Measurements from ENCODE around the gene SNAI3. TPM values are rescaled to one million over a fixed set of nuclear protein-coding genes. Genes with fewer than 3 reads are reported as not detected.

The SNAI3 gene
- total and polyA plus RNA-seq, 8 donors = 0.55 to 4.2 (median 1.5) TPM; not detected in 3

DNA sequence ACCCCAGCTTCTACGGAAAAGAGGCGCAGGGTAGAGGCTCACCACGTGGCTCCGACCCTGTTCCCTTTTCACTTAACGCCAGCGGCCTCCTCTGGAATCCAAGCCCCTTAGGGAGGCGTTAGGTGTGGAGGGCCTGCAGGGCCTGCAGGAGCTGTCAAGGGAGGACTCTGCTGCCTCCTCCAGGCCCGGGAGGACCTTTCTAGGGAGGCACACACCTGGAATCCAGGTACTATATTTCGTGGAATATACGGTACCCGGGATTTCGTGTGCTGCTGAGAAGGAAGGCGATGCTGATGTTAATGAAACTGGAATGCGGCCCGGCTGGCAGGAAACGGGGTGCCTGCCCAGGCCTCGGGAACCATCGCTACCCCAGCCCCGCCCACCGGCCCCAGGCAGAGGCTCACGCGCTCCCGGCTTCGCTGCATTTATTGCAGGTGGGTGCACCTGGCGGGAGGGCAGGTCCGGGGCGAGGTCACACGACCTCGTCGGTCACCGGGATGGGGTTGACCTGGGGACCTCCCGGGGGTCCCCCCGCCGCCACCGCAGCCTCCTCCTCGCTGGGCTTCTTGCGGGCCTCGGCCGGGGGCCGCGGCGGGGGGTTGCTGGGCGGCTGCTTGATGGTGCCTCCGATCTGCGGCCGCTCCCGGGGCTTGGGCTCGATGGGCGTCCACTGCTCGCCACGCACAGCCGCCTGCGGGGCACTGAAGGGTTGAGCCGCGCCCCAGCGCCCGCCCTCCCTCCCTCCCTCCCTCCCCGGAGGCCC lies 43.2 kb downstream of the SNAI3 start:
- H3K27me3 ChIP-seq = peaks cover 13 to 33% (median 24%) of the 10 kb centered on the region in 3 donors
- no peak overlapping the region for H3K4me3 ChIP-seq
- H3K4me1 ChIP-seq = peaks cover 14 to 29% (median 22%) of the 10 kb centered on the region in 4 donors
- no peaks in the 10 kb centered on the region for H3K9me3 ChIP-seq
- no peak overlapping the region for H3K27ac ChIP-seq
- intact Hi-C loops (cut with DNase I; ENCODE audit: low total_unique reads) = no loop called here
- 87 to 91% (median 90%) methylated on average over 24 to 58 of the region's 58 CpGs for WGBS, 5 donors
- peaks cover 0 to 45% (median 34%) of the 10 kb centered on the region in 4 donors for H3K36me3 ChIP-seq
- no peak for DNase-seq
- TF ChIP-seq, protein P1, sequence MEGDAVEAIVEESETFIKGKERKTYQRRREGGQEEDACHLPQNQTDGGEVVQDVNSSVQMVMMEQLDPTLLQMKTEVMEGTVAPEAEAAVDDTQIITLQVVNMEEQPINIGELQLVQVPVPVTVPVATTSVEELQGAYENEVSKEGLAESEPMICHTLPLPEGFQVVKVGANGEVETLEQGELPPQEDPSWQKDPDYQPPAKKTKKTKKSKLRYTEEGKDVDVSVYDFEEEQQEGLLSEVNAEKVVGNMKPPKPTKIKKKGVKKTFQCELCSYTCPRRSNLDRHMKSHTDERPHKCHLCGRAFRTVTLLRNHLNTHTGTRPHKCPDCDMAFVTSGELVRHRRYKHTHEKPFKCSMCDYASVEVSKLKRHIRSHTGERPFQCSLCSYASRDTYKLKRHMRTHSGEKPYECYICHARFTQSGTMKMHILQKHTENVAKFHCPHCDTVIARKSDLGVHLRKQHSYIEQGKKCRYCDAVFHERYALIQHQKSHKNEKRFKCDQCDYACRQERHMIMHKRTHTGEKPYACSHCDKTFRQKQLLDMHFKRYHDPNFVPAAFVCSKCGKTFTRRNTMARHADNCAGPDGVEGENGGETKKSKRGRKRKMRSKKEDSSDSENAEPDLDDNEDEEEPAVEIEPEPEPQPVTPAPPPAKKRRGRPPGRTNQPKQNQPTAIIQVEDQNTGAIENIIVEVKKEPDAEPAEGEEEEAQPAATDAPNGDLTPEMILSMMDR (IDR thresholded peaks at IDR 0.05) = no peak
- TF ChIP-seq EP300 (IDR thresholded peaks at IDR 0.05) (no peak), POLR2AphosphoS5 (IDR thresholded peaks at IDR 0.05) (no peak), POLR2A (IDR thresholded peaks at IDR 0.05) (no peak)

DNA sequence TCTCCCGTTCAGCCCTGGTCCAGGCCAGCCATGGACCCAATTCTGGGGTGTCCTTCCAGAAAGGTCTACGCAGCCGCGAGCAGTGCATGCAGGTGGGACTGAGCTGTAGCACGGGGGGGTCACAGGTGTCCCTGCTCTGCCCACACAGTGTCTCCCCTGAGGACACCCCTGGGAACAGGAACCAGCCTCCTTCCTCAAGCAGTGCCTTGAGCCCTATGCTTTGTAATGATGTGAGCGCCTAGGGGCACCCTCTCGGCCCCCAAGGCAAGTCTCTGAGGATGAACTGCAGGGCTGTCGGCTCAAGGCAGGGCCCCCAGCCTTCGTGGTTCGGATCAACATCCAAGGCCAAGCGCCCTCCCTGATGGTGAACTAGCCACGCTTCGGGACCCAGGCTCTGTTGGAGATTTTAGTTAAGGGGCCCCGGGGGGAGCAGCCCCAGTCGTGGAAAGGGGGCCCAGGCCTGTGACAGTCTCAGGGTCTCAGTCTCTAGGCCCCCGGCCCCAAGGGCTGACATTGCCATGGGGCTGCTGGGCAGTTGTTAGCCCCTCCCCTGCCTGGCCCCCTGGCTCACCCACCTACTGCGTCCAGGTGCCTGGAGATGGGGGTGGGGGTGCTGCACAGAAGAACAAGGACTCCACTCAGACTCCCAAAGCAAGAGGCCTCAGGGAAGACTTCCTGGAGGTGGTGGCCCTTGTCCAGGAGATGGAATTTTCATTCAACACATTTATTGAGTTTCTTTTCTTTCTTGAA lies 45.6 kb downstream of the SNAI3 start:
- Histone ChIP-seq H3K36me3 (peaks cover 0 to 32% (median 27%) of the 10 kb centered on the region in 4 donors), H3K4me1 (peaks cover 14 to 27% (median 20%) of the 10 kb centered on the region in 4 donors), H3K27me3 (peaks cover 13 to 57% (median 27%) of the 10 kb centered on the region in 3 donors), H3K9me3 (no peaks in the 10 kb centered on the region), H3K4me3 (no peak overlapping the region), H3K27ac (no peak overlapping the region)
- TF ChIP-seq POLR2AphosphoS5 (IDR thresholded peaks at IDR 0.05) = no peak
- TF ChIP-seq EP300 (IDR thresholded peaks at IDR 0.05) = no peak
- TF ChIP-seq, protein P1 (IDR thresholded peaks at IDR 0.05) = no peak
- no peak for TF ChIP-seq POLR2A (IDR thresholded peaks at IDR 0.05)
- 59 to 72% (median 70%) methylated on average over 12 to 17 of the region's 17 CpGs for WGBS, 5 donors
- intact Hi-C loops (cut with DNase I; ENCODE audit: low total_unique reads) = no loop called here
- DNase-seq = no peak

DNA sequence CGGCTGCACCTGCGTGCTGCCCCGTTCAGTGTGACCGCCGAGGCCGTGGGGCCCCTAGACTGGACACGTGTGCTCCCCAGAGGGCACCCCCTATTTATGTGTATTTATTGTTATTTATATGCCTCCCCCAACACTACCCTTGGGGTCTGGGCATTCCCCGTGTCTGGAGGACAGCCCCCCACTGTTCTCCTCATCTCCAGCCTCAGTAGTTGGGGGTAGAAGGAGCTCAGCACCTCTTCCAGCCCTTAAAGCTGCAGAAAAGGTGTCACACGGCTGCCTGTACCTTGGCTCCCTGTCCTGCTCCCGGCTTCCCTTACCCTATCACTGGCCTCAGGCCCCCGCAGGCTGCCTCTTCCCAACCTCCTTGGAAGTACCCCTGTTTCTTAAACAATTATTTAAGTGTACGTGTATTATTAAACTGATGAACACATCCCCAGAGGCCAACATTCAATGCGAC lies 46.2 kb downstream of the SNAI3 start:
- H3K9me3 ChIP-seq = no peaks in the 10 kb centered on the region
- no peak overlapping the region for H3K4me3 ChIP-seq
- WGBS, 5 donors = 41 to 52% (median 47%) methylated on average over 13 of the region's 13 CpGs
- no peak for DNase-seq
- H3K27ac ChIP-seq = no peak overlapping the region
- H3K4me1 ChIP-seq = peaks cover 14 to 33% (median 23%) of the 10 kb centered on the region in 4 donors
- H3K27me3 ChIP-seq = peaks cover 13 to 63% (median 27%) of the 10 kb centered on the region in 3 donors
- TF ChIP-seq POLR2A (IDR thresholded peaks at IDR 0.05) (no peak), EP300 (IDR thresholded peaks at IDR 0.05) (no peak), POLR2AphosphoS5 (IDR thresholded peaks at IDR 0.05) (no peak)
- TF ChIP-seq, protein P1 (IDR thresholded peaks at IDR 0.05) = no peak
- H3K36me3 ChIP-seq = peaks cover 0 to 26% (median 21%) of the 10 kb centered on the region in 4 donors
- intact Hi-C loops (cut with DNase I; ENCODE audit: low total_unique reads) = no loop called here

All from stomach (tissue), 9 donors.